Body of pancreas (tissue), 4 donors: ENCODE results near the gene PACSIN2. TPM values are rescaled to one million over a fixed set of nuclear protein-coding genes. Genes with fewer than 3 reads are reported as not detected.
A peak's percentile ranks its signal among the peaks of the same experiment; 100 is the strongest.
"Not testable (repeated sequence)": the region's sequence is repeated elsewhere in the genome, so short reads cannot be mapped to it uniquely, and the experiment has no call there.

ENCODE experiments used
- ATAC-seq: fragments of 150-250 bp; one replicate; pipeline ENCODE4 v1.9.1; 2016
- DNase-seq, 4 donors: peaks; one replicate each; pipeline ENCODE4 v3.0.0-alpha.2; 2019
- H3K27ac ChIP-seq, 4 donors: fragments of 200-600 bp; sonication (generic); 1 replicate in 3 of 4; 2 replicates in 1 of 4; pipeline versions ENCODE4 v1.5.1 to v1.6.1; 2016 to 2019; ENCODE audit warnings: mild to moderate bottlenecking in 1 of 4, mixed read lengths in 1 of 4, moderate library complexity in 1 of 4
- H3K27me3 ChIP-seq, 2 donors: fragments of 200-600 bp; sonication (generic); one replicate each; pipeline ENCODE4 v1.6.0; 2016; ENCODE audit warnings: mild to moderate bottlenecking in 1 of 2
- H3K36me3 ChIP-seq, 2 donors: fragments of 200-600 bp; sonication (generic); replicated peaks in 1 of 2; 2 replicates each; pipeline ENCODE4 v1.5.1; 2016; ENCODE audit warnings: low read depth in 2 of 2; ENCODE audit not compliant: insufficient read depth in 1 of 2
- H3K4me1 ChIP-seq: fragments of 200-600 bp; sonication (generic); one replicate; pipeline ENCODE4 v1.6.0; 2016
- H3K4me3 ChIP-seq, 2 donors: fragments of 200-600 bp; sonication (generic); 1 replicate in 1 of 2; 2 replicates in 1 of 2; pipeline ENCODE4 v1.5.1; 2016 to 2019
- H3K9me3 ChIP-seq, 3 donors: fragments of 200-600 bp; sonication (generic); 1 replicate in 2 of 3; 2 replicates in 1 of 3; pipeline ENCODE4 v1.5.1; 2016
- CTCF ChIP-seq, 7 experiments: fragments of 450-650 bp in 4 of 7; fragments of 200-600 bp in 3 of 7; sonication (generic) in 3 of 7; IDR thresholded peaks; one replicate each; pipeline ENCODE4 v1.5.1; 2016 to 2019; ENCODE audit warnings: antibody characterized with exemption in 7 of 7
- POLR2A ChIP-seq, 3 donors: fragments of 450-650 bp; IDR thresholded peaks; one replicate each; pipeline ENCODE4 v1.6.1; 2016; ENCODE audit warnings: antibody characterized with exemption in 3 of 3, mild to moderate bottlenecking in 2 of 3
- WGBS, 2 donors: methylation state at CpG; one replicate each; pipeline ENCODE4 v1.1.5; 2017; 5-methylcytosine and 5-hydroxymethylcytosine counted together
- intact Hi-C: fragments of 100-400 bp; cut with DNase I; formaldehyde crosslinking; loops from one replicate; pipeline ENCODE4 v1.15.1; 2023
- total RNA-seq, 2 donors: library from RNA; depleted of rRNA; stranded (reverse); fragments of >200 nt; gene quantifications; one replicate each; pipeline ENCODE4 v1.1.0, GENCODE V29; 2016

Gene PACSIN2
- total RNA-seq, 2 donors from 2014 or later, result 117 to 118 TPM

- no peak for TF ChIP-seq CTCF (IDR thresholded peaks at IDR 0.05)
- TF ChIP-seq POLR2A (IDR thresholded peaks at IDR 0.05), result no peak
- Histone ChIP-seq H3K36me3 (no peaks in the 10 kb centered on the region), H3K27me3 (no peaks in the 10 kb centered on the region), H3K27ac (peak overlapping the region in 3 of 4 donors; percentile 9 to 58 (median 37)), H3K9me3 (no peaks in the 10 kb centered on the region), H3K4me3 (no peak overlapping the region), H3K4me1 (peaks cover 53% of the 10 kb centered on the region)
- intact Hi-C loops, result no loop called here
- no peak for DNase-seq
- ATAC-seq, result no peak
- WGBS, 2 donors, result 87% methylated on average over 5 of the region's 5 CpGs
Measured at GRCh38 chr22:42973536-42973881, 41.4 kb downstream of the PACSIN2 start.

- Histone ChIP-seq H3K27me3 (no peaks in the 10 kb centered on the region), H3K36me3 (no peaks in the 10 kb centered on the region), H3K4me3 (no peak overlapping the region), H3K9me3 (no peaks in the 10 kb centered on the region), H3K27ac (peak overlapping the region; percentile 9 to 58 (median 24)), H3K4me1 (peaks cover 46% of the 10 kb centered on the region)
- intact Hi-C loops, result no loop called here
- TF ChIP-seq CTCF (IDR thresholded peaks at IDR 0.05) (no peak), POLR2A (IDR thresholded peaks at IDR 0.05) (no peak)
- WGBS, 2 donors, result 36 to 45% methylated on average over 10 of the region's 10 CpGs
- ATAC-seq (peak; percentile 52), DNase-seq (peak in 3 of 4 donors; percentile 41 to 71 (median 57))
Measured at GRCh38 chr22:42972649-42973535, 42.1 kb downstream of the PACSIN2 start.

GRCh38 chr22:42971473-42971860, 43.5 kb downstream of the PACSIN2 start:
- H3K4me3 ChIP-seq, intact Hi-C loops, H3K36me3 ChIP-seq, H3K9me3 ChIP-seq, DNase-seq, H3K27ac ChIP-seq, H3K27me3 ChIP-seq, ATAC-seq: not testable (repeated sequence)
- WGBS, 2 donors, result 89% methylated on average over 10 of the region's 25 CpGs; no CpG with 5 or more reads in 1 of the 2 donors
- peaks cover 41% of the 10 kb centered on the region for H3K4me1 ChIP-seq

GRCh38 chr22:42970029-42970428, 44.9 kb downstream of the PACSIN2 start:
- whole genome bisulfite sequencing, 2 donors, result 46 to 60% methylated on average over 5 of the region's 5 CpGs
- H3K27me3 ChIP-seq, result no peaks in the 10 kb centered on the region
- peak overlapping the region in 3 of 4 donors; percentile 33 to 64 (median 57) for H3K27ac ChIP-seq
- no peaks in the 10 kb centered on the region for H3K9me3 ChIP-seq
- no peaks in the 10 kb centered on the region for H3K36me3 ChIP-seq
- peaks cover 40% of the 10 kb centered on the region for H3K4me1 ChIP-seq
- no peak overlapping the region for H3K4me3 ChIP-seq
- intact Hi-C loops, result no loop called here
- peak in 3 of 4 donors; percentile 45 to 62 (median 54) for DNase-seq
- peak; percentile 74 for ATAC-seq
- no peak for TF ChIP-seq POLR2A (IDR thresholded peaks at IDR 0.05)
- no peak for TF ChIP-seq CTCF (IDR thresholded peaks at IDR 0.05)

GRCh38 chr22:42969348-42969975, 45.5 kb downstream of the PACSIN2 start:
- Histone ChIP-seq H3K9me3 (no peaks in the 10 kb centered on the region), H3K27me3 (no peaks in the 10 kb centered on the region), H3K27ac (peak overlapping the region in 3 of 4 donors; percentile 33 to 64 (median 57)), H3K4me1 (peaks cover 35% of the 10 kb centered on the region), H3K4me3 (no peak overlapping the region), H3K36me3 (no peaks in the 10 kb centered on the region)
- intact Hi-C loops, result no loop called here
- DNase-seq, result no peak
- no peak for TF ChIP-seq CTCF (IDR thresholded peaks at IDR 0.05)
- TF ChIP-seq POLR2A (IDR thresholded peaks at IDR 0.05), result no peak
- ATAC-seq, result no peak
- 89 to 90% methylated on average over 12 of the region's 12 CpGs for WGBS, 2 donors
